SK-N-SH (cell line): Measurements from ENCODE around the gene QSOX2. TPM values are rescaled to one million over a fixed set of nuclear protein-coding genes. Genes with fewer than 3 reads are reported as not detected.

Experiments used
- CTCF ChIA-PET: fragments of 300-600, 350-600 bp; formaldehyde crosslinking; extraction: SDS; loops from one replicate; lab custom pipeline; 2021; lab: Yijun Ruan, JAX
- POLR2A ChIA-PET: fragments of 350-600 bp; sonication (Branson Sonifier 250); formaldehyde crosslinking; extraction: SDS; loops from one replicate; lab custom pipeline; 2020; ENCODE audit warnings: antibody characterized with exemption, inconsistent platforms; lab: Yijun Ruan, JAX
- DNase-seq: peaks from one replicate; pipeline ENCODE4 v3.0.0; 2012
- H2AFZ ChIP-seq: fragments of 200-600 bp; sonication (generic); 2 replicates; pipeline ENCODE4 v1.8.1; 2016; ENCODE audit warnings: antibody characterized with exemption, mild to moderate bottlenecking, low read depth
- H3F3A ChIP-seq: fragments of 200-600 bp; sonication (generic); replicated peaks from 2 replicates; pipeline ENCODE3; 2016; ENCODE audit warnings: antibody characterized with exemption, mild to moderate bottlenecking; ENCODE audit not compliant: insufficient read depth
- H3K27ac ChIP-seq, 2 experiments: fragments of 200-500 bp in 1 of 2; fragments of 200-600 bp in 1 of 2; sonication (Bioruptor generic) in 1 of 2; sonication (generic), shearing (Covaris generic) in 1 of 2; 2 replicates each; pipeline versions ENCODE4 v1.5.1 to v1.6.1; 2014 to 2016; ENCODE audit warnings: low read depth in 2 of 2, inconsistent platforms in 1 of 2, low read length in 1 of 2, mild to moderate bottlenecking in 1 of 2, mixed read lengths in 1 of 2
- H3K27me3 ChIP-seq: fragments of 200-600 bp; sonication (generic), shearing (Covaris generic); 2 replicates; pipeline ENCODE4 v1.6.1; 2016; ENCODE audit warnings: mixed run types; ENCODE audit not compliant: insufficient read depth
- H3K36me3 ChIP-seq, 2 experiments: fragments of 200-500 bp in 1 of 2; fragments of 200-600 bp in 1 of 2; sonication (Bioruptor generic) in 1 of 2; sonication (generic) in 1 of 2; replicated peaks in 1 of 2; 2 replicates each; pipeline versions ENCODE3 to v1.5.1; 2014 to 2016; ENCODE audit warnings: low read length in 1 of 2, mild to moderate bottlenecking in 1 of 2; ENCODE audit not compliant: insufficient read depth in 2 of 2, control insufficient read depth in 1 of 2
- H3K4me1 ChIP-seq, 2 experiments: fragments of 200-500 bp in 1 of 2; fragments of 200-600 bp in 1 of 2; sonication (Bioruptor generic) in 1 of 2; sonication (generic), shearing (Covaris generic) in 1 of 2; 2 replicates each; pipeline versions ENCODE4 v1.5.1 to v1.6.1; 2014 to 2016; ENCODE audit warnings: low read depth in 1 of 2, low read length in 1 of 2, mixed run types in 1 of 2; ENCODE audit not compliant: insufficient read depth in 2 of 2, control insufficient read depth in 1 of 2
- H3K4me2 ChIP-seq: fragments of 200-600 bp; sonication (generic), shearing (Covaris generic); 2 replicates; pipeline ENCODE4 v1.6.1; 2017; ENCODE audit warnings: mixed run types
- H3K4me3 ChIP-seq, 2 experiments: fragments of 200-500 bp in 1 of 2; fragments of 200-600 bp in 1 of 2; sonication (Bioruptor generic) in 1 of 2; sonication (generic), shearing (Covaris generic) in 1 of 2; 2 replicates each; pipeline versions ENCODE4 v1.5.1 to v1.8.1; 2014 to 2016; ENCODE audit warnings: low read depth in 2 of 2, inconsistent platforms in 1 of 2, low read length in 1 of 2, mild to moderate bottlenecking in 1 of 2, mixed read lengths in 1 of 2, moderate library complexity in 1 of 2
- H3K79me2 ChIP-seq: fragments of 200-600 bp; sonication (generic); 2 replicates; pipeline ENCODE4 v1.8.1; 2017; ENCODE audit warnings: mild to moderate bottlenecking; ENCODE audit not compliant: insufficient read depth
- H3K9ac ChIP-seq: fragments of 200-600 bp; sonication (generic); 2 replicates; pipeline ENCODE4 v1.6.1; 2017; ENCODE audit warnings: mixed run types
- H3K9me2 ChIP-seq: fragments of 200-600 bp; sonication (generic); 2 replicates; pipeline ENCODE4 v1.6.1; 2017; ENCODE audit warnings: mixed run types
- H3K9me3 ChIP-seq: fragments of 200-600 bp; sonication (generic); 2 replicates; pipeline ENCODE4 v1.6.1; 2017; ENCODE audit warnings: mixed run types, mild to moderate bottlenecking, moderate library complexity
- H4K20me1 ChIP-seq: fragments of 200-600 bp; sonication (generic); 2 replicates; pipeline ENCODE4 v1.6.1; 2017; ENCODE audit warnings: mild to moderate bottlenecking, mixed run types; ENCODE audit not compliant: insufficient read depth
- ELF1 ChIP-seq: IDR thresholded peaks from 2 replicates; pipeline ENCODE4 v1.4.0; 2012
- FOSL2 ChIP-seq: IDR thresholded peaks from 2 replicates; pipeline ENCODE4 v1.4.0; 2012; ENCODE audit warnings: low read depth, mild to moderate bottlenecking, moderate library complexity, borderline replicate concordance
- FOXM1 ChIP-seq: IDR thresholded peaks from 2 replicates; pipeline ENCODE4 v1.4.0; 2012; ENCODE audit warnings: low read depth, mild to moderate bottlenecking
- GABPA ChIP-seq: IDR thresholded peaks from 2 replicates; pipeline ENCODE4 v1.4.0; 2012; ENCODE audit warnings: low read depth, mild to moderate bottlenecking
- GATA2 ChIP-seq: sonication (generic); formaldehyde crosslinking; IDR thresholded peaks from 2 replicates; pipeline ENCODE4 v1.5.0; 2020; ENCODE audit warnings: mild to moderate bottlenecking, missing genetic modification reagents
- MEF2A ChIP-seq: IDR thresholded peaks from 2 replicates; pipeline ENCODE4 v1.4.0; 2012; ENCODE audit warnings: low read depth, borderline replicate concordance
- MXI1 ChIP-seq: IDR thresholded peaks from 2 replicates; pipeline ENCODE4 v1.6.1; 2012; ENCODE audit warnings: mild to moderate bottlenecking, low read depth, low read length, improper control_type of control experiment
- RFX5 ChIP-seq: IDR thresholded peaks from 2 replicates; pipeline ENCODE4 v1.6.1; 2012; ENCODE audit warnings: mild to moderate bottlenecking, improper control_type of control experiment, low read length
- SMC3 ChIP-seq: IDR thresholded peaks from 2 replicates; pipeline ENCODE4 v1.6.1; 2012; ENCODE audit warnings: low read depth, low read length, improper control_type of control experiment
- TCF12 ChIP-seq: IDR thresholded peaks from 2 replicates; pipeline ENCODE4 v1.4.0; 2012
- WGBS: methylation state at CpG from one replicate; pipeline ENCODE4 v1.1.6; 2017; ENCODE audit warnings: low lambda C conversion rate; 5-methylcytosine and 5-hydroxymethylcytosine counted together
- polyA plus RNA-seq, 3 experiments: library from polyadenylated mRNA; depleted of rRNA; stranded (reverse); fragments of >200 nt; gene quantifications; 2 replicates each; pipeline ENCODE4 v1.2.3, GENCODE V29; 2012
- TF ChIP-seq, protein P1 (sequence below): IDR thresholded peaks from 2 replicates; pipeline ENCODE4; 2012
- TF ChIP-seq, protein P2 (sequence below): fragments of 150-350 bp; IDR thresholded peaks from 2 replicates; pipeline ENCODE4 v1.6.1; 2016; ENCODE audit warnings: mild to moderate bottlenecking, low read depth, low read length
- TF ChIP-seq, protein P3 (sequence below): IDR thresholded peaks from 2 replicates; pipeline ENCODE4 v1.4.0; 2012; ENCODE audit warnings: low read depth
- TF ChIP-seq, protein P4 (sequence below): IDR thresholded peaks from 2 replicates; pipeline ENCODE4 v1.4.0; 2012; ENCODE audit warnings: low read depth, borderline replicate concordance
- TF ChIP-seq, protein P5 (sequence below): IDR thresholded peaks from 2 replicates; pipeline ENCODE4 v1.4.0; 2012; ENCODE audit warnings: low read depth, borderline replicate concordance
- TF ChIP-seq, protein P6 (sequence below): fragments of 150-350 bp; IDR thresholded peaks from 2 replicates; pipeline ENCODE4 v1.6.1; 2017; ENCODE audit warnings: antibody characterized with exemption, low read length, low read depth, borderline replicate concordance

The QSOX2 gene
- polyA plus RNA-seq, 1 of the 3 experiments (the other 2 are of a cell fraction) = 26.6 TPM

DNA sequence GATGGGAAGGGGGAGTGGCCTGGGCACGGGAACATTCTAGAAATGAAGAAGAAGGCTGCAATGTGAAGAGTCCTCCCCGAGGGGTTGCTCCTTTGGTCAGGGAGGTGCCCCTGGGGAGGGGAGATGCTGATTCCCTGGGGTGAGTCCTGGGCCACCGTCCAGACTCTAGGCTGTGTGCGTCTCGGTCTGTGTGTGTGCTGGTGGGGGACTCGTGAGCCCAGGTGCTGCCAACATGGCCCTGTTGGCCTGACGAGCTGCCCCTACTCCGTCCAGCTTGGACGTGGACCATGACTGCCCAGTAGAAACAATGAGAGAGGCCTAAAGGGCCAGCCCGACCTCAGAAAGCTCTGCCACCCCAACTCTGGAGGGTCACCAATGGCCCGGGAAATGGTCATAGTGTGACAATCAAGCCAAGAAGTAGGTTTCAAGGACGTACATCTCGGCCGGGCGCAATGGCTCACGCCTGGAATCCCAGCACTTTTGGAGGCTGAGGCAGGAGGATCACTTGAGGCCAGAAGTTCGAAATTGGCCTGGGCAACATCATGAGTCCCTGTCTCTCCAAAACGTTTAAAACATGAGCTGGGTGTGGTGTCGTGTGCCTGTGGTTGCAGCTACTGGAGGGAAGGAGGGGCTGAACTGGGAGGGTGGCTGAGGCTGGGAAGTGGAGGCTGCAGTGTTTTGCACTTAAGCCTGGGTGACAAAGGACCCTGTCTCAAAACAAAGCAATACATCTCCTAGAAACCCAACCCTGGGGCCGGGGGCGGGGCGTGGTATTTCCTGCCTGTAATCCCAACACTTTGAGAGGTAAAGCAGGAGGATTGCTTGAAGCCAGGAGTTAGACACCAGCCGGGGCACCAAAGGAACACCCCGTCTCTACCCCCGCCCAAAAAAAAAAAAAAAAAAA, 57.7 kb downstream of the QSOX2 start:
- TF ChIP-seq ELF1 (no peak), GATA2 (CRISPR knock-in tag) (no peak), MXI1 (no peak), FOXM1 (no peak)
- TF ChIP-seq, protein P1, sequence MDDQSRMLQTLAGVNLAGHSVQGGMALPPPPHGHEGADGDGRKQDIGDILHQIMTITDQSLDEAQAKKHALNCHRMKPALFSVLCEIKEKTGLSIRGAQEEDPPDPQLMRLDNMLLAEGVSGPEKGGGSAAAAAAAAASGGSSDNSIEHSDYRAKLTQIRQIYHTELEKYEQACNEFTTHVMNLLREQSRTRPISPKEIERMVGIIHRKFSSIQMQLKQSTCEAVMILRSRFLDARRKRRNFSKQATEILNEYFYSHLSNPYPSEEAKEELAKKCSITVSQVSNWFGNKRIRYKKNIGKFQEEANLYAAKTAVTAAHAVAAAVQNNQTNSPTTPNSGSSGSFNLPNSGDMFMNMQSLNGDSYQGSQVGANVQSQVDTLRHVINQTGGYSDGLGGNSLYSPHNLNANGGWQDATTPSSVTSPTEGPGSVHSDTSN = no peak
- TF ChIP-seq, protein P2, sequence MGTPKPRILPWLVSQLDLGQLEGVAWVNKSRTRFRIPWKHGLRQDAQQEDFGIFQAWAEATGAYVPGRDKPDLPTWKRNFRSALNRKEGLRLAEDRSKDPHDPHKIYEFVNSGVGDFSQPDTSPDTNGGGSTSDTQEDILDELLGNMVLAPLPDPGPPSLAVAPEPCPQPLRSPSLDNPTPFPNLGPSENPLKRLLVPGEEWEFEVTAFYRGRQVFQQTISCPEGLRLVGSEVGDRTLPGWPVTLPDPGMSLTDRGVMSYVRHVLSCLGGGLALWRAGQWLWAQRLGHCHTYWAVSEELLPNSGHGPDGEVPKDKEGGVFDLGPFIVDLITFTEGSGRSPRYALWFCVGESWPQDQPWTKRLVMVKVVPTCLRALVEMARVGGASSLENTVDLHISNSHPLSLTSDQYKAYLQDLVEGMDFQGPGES = no peak
- TF ChIP-seq, all 33 proteins: peak for 0
- no peaks in the 10 kb centered on the region for H3K9me3 ChIP-seq
- peaks cover 97% of the 10 kb centered on the region for H3K27me3 ChIP-seq
- no peak overlapping the region for H3K9ac ChIP-seq
- WGBS = 25% methylated on average over 24 of the region's 25 CpGs
- H3K4me2 ChIP-seq = no peak overlapping the region
- no peak for DNase-seq
- H2AFZ ChIP-seq = no peak overlapping the region
- CTCF ChIA-PET = interaction anchor here (0.7 to 6.9 kb wide), 8 partner anchors 9 to 183 kb away, joined by 3 to 69 read pairs (median 3); no protein-coding TSS in a partner anchor
- no peaks in the 10 kb centered on the region for H3K36me3 ChIP-seq
- H3K4me1 ChIP-seq = no peaks in the 10 kb centered on the region
- POLR2A ChIA-PET = no interaction called here
- no peaks in the 10 kb centered on the region for H3F3A ChIP-seq
- no peaks in the 10 kb centered on the region for H4K20me1 ChIP-seq
- no peak overlapping the region for H3K4me3 ChIP-seq
- no peaks in the 10 kb centered on the region for H3K9me2 ChIP-seq
- H3K27ac ChIP-seq = no peak overlapping the region
- no peaks in the 10 kb centered on the region for H3K79me2 ChIP-seq

DNA sequence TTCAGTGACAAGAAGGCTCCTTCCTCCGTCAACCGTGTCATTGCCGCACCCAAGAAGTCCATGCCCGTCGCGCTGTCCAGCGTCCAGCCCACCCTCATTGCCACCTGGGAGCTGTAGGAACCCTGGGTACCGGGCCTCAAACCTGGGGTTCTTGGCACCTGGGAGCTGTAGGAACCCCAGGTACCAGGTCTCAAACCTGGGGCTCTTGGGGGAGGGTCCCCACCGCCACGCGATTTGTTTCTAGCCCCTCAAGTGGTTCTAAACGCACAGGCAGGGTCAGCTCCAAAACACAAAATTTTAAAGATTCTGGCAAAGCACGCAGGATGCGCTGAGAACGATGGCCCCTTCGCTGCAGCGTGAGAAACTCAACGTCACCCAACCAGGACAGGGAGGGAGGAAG, 58.4 kb downstream of the QSOX2 start:
- no peak overlapping the region for H3K27ac ChIP-seq
- H3K4me1 ChIP-seq = no peaks in the 10 kb centered on the region
- no peak overlapping the region for H3K9ac ChIP-seq
- no peak overlapping the region for H3K4me2 ChIP-seq
- no peaks in the 10 kb centered on the region for H3K9me2 ChIP-seq
- CTCF ChIA-PET = interaction anchor here (0.8 to 6.9 kb wide), 8 partner anchors 9 to 297 kb away, joined by 3 to 69 read pairs (median 4); no protein-coding TSS in a partner anchor
- WGBS = 67% methylated on average over 18 of the region's 18 CpGs
- H3F3A ChIP-seq = no peaks in the 10 kb centered on the region
- no peaks in the 10 kb centered on the region for H3K9me3 ChIP-seq
- DNase-seq = no peak
- POLR2A ChIA-PET = no interaction called here
- H3K27me3 ChIP-seq = peaks cover 97% of the 10 kb centered on the region
- H4K20me1 ChIP-seq = no peaks in the 10 kb centered on the region
- no peaks in the 10 kb centered on the region for H3K79me2 ChIP-seq
- H3K4me3 ChIP-seq = no peak overlapping the region
- no peak overlapping the region for H2AFZ ChIP-seq
- no peaks in the 10 kb centered on the region for H3K36me3 ChIP-seq
- TF ChIP-seq SMC3 (no peak), GABPA (no peak), RFX5 (no peak), TCF12 (no peak), FOSL2 (no peak), MEF2A (no peak), ELF1 (no peak)
- TF ChIP-seq, protein P2 = no peak
- TF ChIP-seq, protein P3, sequence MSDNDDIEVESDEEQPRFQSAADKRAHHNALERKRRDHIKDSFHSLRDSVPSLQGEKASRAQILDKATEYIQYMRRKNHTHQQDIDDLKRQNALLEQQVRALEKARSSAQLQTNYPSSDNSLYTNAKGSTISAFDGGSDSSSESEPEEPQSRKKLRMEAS = no peak
- TF ChIP-seq, protein P4, sequence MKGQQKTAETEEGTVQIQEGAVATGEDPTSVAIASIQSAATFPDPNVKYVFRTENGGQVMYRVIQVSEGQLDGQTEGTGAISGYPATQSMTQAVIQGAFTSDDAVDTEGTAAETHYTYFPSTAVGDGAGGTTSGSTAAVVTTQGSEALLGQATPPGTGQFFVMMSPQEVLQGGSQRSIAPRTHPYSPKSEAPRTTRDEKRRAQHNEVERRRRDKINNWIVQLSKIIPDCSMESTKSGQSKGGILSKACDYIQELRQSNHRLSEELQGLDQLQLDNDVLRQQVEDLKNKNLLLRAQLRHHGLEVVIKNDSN = no peak
- TF ChIP-seq, protein P5, sequence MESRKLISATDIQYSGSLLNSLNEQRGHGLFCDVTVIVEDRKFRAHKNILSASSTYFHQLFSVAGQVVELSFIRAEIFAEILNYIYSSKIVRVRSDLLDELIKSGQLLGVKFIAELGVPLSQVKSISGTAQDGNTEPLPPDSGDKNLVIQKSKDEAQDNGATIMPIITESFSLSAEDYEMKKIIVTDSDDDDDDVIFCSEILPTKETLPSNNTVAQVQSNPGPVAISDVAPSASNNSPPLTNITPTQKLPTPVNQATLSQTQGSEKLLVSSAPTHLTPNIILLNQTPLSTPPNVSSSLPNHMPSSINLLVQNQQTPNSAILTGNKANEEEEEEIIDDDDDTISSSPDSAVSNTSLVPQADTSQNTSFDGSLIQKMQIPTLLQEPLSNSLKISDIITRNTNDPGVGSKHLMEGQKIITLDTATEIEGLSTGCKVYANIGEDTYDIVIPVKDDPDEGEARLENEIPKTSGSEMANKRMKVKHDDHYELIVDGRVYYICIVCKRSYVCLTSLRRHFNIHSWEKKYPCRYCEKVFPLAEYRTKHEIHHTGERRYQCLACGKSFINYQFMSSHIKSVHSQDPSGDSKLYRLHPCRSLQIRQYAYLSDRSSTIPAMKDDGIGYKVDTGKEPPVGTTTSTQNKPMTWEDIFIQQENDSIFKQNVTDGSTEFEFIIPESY = no peak
- TF ChIP-seq, protein P1 = no peak
- TF ChIP-seq, protein P6, sequence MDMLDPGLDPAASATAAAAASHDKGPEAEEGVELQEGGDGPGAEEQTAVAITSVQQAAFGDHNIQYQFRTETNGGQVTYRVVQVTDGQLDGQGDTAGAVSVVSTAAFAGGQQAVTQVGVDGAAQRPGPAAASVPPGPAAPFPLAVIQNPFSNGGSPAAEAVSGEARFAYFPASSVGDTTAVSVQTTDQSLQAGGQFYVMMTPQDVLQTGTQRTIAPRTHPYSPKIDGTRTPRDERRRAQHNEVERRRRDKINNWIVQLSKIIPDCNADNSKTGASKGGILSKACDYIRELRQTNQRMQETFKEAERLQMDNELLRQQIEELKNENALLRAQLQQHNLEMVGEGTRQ = no peak
